Skeletal muscle cell (primary cell): ENCODE measurements around the gene PODXL2.
A peak's percentile ranks its signal among the peaks of the same experiment; 100 is the strongest.

ENCODE experiments used
- DNase-seq: peaks from one replicate; pipeline ENCODE4 v3.0.0-alpha.2; 2010; ENCODE audit warnings: low read depth
- H3K4me3 ChIP-seq: 2 replicates; pipeline ENCODE4 v1.5.1; 2011; ENCODE audit warnings: low read depth, mild to moderate bottlenecking, control low read depth, low read length, moderate library complexity

Gene PODXL2

GRCh38 chr3:127624063-127624462, 4.9 kb upstream of the PODXL2 start:
- no peak overlapping the region for H3K4me3 ChIP-seq
- DNase-seq: no peak

- no peak overlapping the region for H3K4me3 ChIP-seq
- no peak for DNase-seq
These were observed 3.2 kb upstream of the PODXL2 start for GRCh38 chr3:127625821-127626220.

- DNase-seq: no peak
- H3K4me3 ChIP-seq: peak overlapping the region; percentile 25
These were observed 578 bp upstream of the PODXL2 start for GRCh38 chr3:127628426-127628787.

- no peak for DNase-seq
- peak overlapping the region; percentile 48 for H3K4me3 ChIP-seq
These were observed 750 bp downstream of the PODXL2 start for GRCh38 chr3:127629467-127630403.

GRCh38 chr3:127630811-127631714, 2.1 kb downstream of the PODXL2 start:
- DNase-seq: no peak
- no peak overlapping the region for H3K4me3 ChIP-seq

- DNase-seq: no peak
These were observed 3.2 kb downstream of the PODXL2 start for GRCh38 chr3:127632035-127632820.

GRCh38 chr3:127634653-127635052, 5.7 kb downstream of the PODXL2 start:
- H3K4me3 ChIP-seq: no peak overlapping the region
- DNase-seq: no peak

More at GRCh38 chr3:127632035-127632820, 3.2 kb downstream of the PODXL2 start:
- no peak overlapping the region for H3K4me3 ChIP-seq

- no peak overlapping the region for H3K4me3 ChIP-seq
- DNase-seq: no peak
These were observed 8.6 kb downstream of the PODXL2 start for GRCh38 chr3:127637546-127637945.

- H3K4me3 ChIP-seq: no peak overlapping the region
- DNase-seq: no peak
These were observed 9.0 kb downstream of the PODXL2 start for GRCh38 chr3:127637971-127638370.

- H3K4me3 ChIP-seq: no peak overlapping the region
- DNase-seq: no peak
These were observed 10.4 kb downstream of the PODXL2 start for GRCh38 chr3:127639173-127640041.

- H3K4me3 ChIP-seq: no peak overlapping the region
- DNase-seq: no peak
These were observed 11.0 kb downstream of the PODXL2 start for GRCh38 chr3:127640042-127640355.

- DNase-seq: no peak
- no peak overlapping the region for H3K4me3 ChIP-seq
These were observed 15.8 kb downstream of the PODXL2 start for GRCh38 chr3:127644641-127645370.

- no peak for DNase-seq
- no peak overlapping the region for H3K4me3 ChIP-seq
These were observed 16.5 kb downstream of the PODXL2 start for GRCh38 chr3:127645371-127646015.

- DNase-seq: no peak
- H3K4me3 ChIP-seq: no peak overlapping the region
These were observed 17.6 kb downstream of the PODXL2 start for GRCh38 chr3:127646501-127647046.

GRCh38 chr3:127647166-127647844, 18.3 kb downstream of the PODXL2 start:
- no peak for DNase-seq

GRCh38 chr3:127647845-127648204, 18.8 kb downstream of the PODXL2 start:
- no peak overlapping the region for H3K4me3 ChIP-seq
- DNase-seq: no peak

More at GRCh38 chr3:127647166-127647844, 18.3 kb downstream of the PODXL2 start:
- H3K4me3 ChIP-seq: no peak overlapping the region

- DNase-seq: no peak
- H3K4me3 ChIP-seq: no peak overlapping the region
These were observed 21.3 kb downstream of the PODXL2 start for GRCh38 chr3:127650236-127650635.
